SJSA1 (cell line): ENCODE data around the gene MT3. TPM values are rescaled to one million over a fixed set of nuclear protein-coding genes. Genes with fewer than 3 reads are reported as not detected.

Experiments
- DNase-seq, 2 experiments: peaks; one replicate each; pipeline ENCODE4 v3.0.0-alpha.2; 2015 to 2020; ENCODE audit warnings: low spot score in 2 of 2, low read depth in 1 of 2
- H3K27ac ChIP-seq: fragments of 250-450 bp; sonication (Bioruptor Pico); 2 replicates; pipeline ENCODE4 v1.5.1; 2020; ENCODE audit warnings: mild to moderate bottlenecking, moderate library complexity
- H3K27me3 ChIP-seq: fragments of 250-450 bp; sonication (Bioruptor Pico); replicated peaks from 2 replicates; pipeline ENCODE4 v1.5.1; 2020; ENCODE audit warnings: mild to moderate bottlenecking, moderate library complexity
- H3K36me3 ChIP-seq: fragments of 250-450 bp; sonication (Bioruptor Pico); 2 replicates; pipeline ENCODE4 v1.5.1; 2020; ENCODE audit warnings: mild to moderate bottlenecking
- H3K4me1 ChIP-seq: fragments of 250-450 bp; sonication (Bioruptor Pico); replicated peaks from 2 replicates; pipeline ENCODE4 v1.6.1; 2021; ENCODE audit warnings: mild to moderate bottlenecking
- H3K4me3 ChIP-seq: fragments of 250-450 bp; sonication (Bioruptor Pico); 2 replicates; pipeline ENCODE4 v1.5.1; 2020; ENCODE audit warnings: mild to moderate bottlenecking
- H3K9me3 ChIP-seq: fragments of 250-450 bp; sonication (Bioruptor Pico); replicated peaks from 2 replicates; pipeline ENCODE4 v1.5.1; 2020; ENCODE audit warnings: mild to moderate bottlenecking
- total RNA-seq: library from RNA; depleted of rRNA; stranded (reverse); fragments of >200 nt; shearing (Covaris generic); gene quantifications from 2 replicates; pipeline ENCODE4 v1.2.3, GENCODE V29; 2014

Gene MT3
- total RNA-seq, 1 experiment from 2014 or later = not detected

DNA sequence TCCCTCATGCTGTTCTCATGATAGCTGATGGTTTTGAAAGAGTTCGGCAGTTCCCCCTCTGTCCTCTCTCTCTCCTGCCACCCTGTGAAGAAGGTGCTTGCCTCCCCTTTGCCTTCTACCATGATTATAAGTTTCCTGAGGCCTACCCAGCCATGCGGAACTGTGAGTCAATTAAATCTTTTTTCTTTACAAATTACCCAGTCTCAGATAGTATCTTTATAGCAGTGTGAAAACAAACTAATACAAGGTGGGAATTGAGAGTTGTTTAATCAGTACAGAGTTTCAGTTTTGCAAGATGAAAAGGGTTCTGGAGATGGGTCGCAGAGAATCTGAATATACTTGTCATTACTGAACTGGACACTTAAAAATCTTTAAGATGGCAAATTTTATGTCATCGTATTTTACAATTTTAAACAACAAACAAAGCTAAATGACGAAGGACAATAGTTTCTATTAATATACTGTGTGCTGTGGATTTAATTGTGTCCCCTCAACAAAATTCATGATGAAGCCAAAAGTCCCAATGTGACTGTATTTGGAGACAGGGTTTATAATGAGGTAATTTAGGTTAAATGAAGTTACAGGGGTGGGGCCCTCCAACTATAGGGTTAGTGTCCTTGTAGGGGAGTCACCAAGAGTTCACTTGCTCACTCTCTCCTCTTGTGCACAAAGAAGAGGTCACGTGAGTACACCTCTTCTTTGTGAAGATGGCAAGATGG is 4.4 kb downstream of the MT3 start:
- Histone ChIP-seq H3K36me3 (no peaks in the 10 kb centered on the region), H3K27me3 (peaks cover 35% of the 10 kb centered on the region), H3K4me3 (no peak overlapping the region), H3K9me3 (peaks cover 5% of the 10 kb centered on the region; the same call in 1 of the 2 replicates), H3K27ac (no peak overlapping the region), H3K4me1 (peaks cover 7% of the 10 kb centered on the region)
- no peak for DNase-seq

- peaks cover 3% of the 10 kb centered on the region for H3K4me1 ChIP-seq
- no peak overlapping the region for H3K27ac ChIP-seq
- H3K27me3 ChIP-seq = peaks cover 30% of the 10 kb centered on the region
- DNase-seq = no peak
- H3K36me3 ChIP-seq = no peaks in the 10 kb centered on the region
- H3K9me3 ChIP-seq = peaks cover 3% of the 10 kb centered on the region; the same call in 1 of the 2 replicates
- H3K4me3 ChIP-seq = no peak overlapping the region
Observed at GRCh38 chr16:56594292-56594619, 4.9 kb downstream of the MT3 start.

DNA sequence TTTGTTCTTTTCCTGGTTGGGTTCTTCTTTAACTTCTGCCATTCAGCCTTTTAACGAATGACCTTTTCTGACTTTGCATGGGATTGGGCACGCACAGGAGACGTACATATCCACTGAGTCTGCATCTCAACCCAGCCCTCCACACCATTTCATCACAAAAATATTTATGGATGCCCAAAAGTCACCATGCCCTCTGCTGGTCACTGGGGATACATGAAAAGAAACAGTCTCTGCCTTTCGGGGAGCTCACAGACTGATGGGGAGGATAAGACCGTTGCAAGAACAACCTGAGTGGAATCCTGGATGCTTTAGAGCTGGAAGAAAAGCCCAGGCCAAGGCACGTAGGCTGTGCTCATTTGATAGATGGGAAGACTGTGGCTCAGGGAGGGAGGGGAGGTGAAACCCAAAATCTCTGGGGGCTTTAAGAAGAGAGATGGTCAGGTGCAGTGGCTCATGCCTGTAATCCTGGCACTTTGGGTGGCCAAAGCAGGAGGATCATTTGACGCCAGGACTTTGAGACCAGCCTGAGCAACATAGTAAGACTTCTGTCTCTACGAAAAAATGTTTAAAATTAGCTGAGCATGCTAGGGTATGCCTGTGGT is 11.2 kb downstream of the MT3 start:
- H3K4me1 ChIP-seq = peaks cover 2% of the 10 kb centered on the region
- H3K4me3 ChIP-seq = no peak overlapping the region
- H3K27me3 ChIP-seq = 0 out of 2 replicates have a peak, but pooled peaks cover 5% of the 10 kb centered on the region
- H3K27ac ChIP-seq = no peak overlapping the region
- DNase-seq = peak in 1 of 2 experiments; percentile 32
- H3K9me3 ChIP-seq = no peaks in the 10 kb centered on the region; the same call in 1 of the 2 replicates
- H3K36me3 ChIP-seq = no peaks in the 10 kb centered on the region

GRCh38 chr16:56601325-56601724 is 12.0 kb downstream of the MT3 start:
- no peak overlapping the region for H3K4me3 ChIP-seq
- no peak for DNase-seq
- H3K4me1 ChIP-seq = peaks cover 11% of the 10 kb centered on the region
- H3K27ac ChIP-seq = no peak overlapping the region
- no peaks in the 10 kb centered on the region; the same call in 1 of the 2 replicates for H3K9me3 ChIP-seq
- H3K36me3 ChIP-seq = no peaks in the 10 kb centered on the region
- H3K27me3 ChIP-seq = 0 out of 2 replicates have a peak, but pooled peaks cover 5% of the 10 kb centered on the region

DNA sequence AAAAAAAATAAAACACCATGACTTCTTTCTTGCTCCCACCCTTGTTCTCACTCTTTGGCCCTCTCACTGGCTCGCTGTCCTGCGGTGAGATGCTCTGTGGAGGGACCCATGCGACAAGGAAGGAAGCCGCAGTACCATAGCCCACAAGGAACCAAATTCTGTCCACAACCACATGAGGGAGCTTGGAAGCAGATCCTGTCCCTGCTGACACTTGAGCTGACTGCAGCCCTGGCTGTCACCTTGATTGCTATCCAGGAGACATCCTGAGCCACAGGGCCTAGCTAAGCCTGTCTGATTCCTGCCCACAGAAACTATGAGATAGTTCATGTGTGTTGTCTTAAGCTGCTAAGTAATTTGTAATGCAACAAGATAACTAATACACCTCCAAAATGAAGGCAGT is 14.3 kb downstream of the MT3 start:
- H3K36me3 ChIP-seq = no peaks in the 10 kb centered on the region
- H3K4me1 ChIP-seq = peaks cover 30% of the 10 kb centered on the region
- no peak overlapping the region for H3K27ac ChIP-seq
- DNase-seq = peak in 1 of 2 experiments; percentile 25
- H3K4me3 ChIP-seq = no peak overlapping the region
- H3K9me3 ChIP-seq = no peaks in the 10 kb centered on the region
- H3K27me3 ChIP-seq = no peaks in the 10 kb centered on the region

DNA sequence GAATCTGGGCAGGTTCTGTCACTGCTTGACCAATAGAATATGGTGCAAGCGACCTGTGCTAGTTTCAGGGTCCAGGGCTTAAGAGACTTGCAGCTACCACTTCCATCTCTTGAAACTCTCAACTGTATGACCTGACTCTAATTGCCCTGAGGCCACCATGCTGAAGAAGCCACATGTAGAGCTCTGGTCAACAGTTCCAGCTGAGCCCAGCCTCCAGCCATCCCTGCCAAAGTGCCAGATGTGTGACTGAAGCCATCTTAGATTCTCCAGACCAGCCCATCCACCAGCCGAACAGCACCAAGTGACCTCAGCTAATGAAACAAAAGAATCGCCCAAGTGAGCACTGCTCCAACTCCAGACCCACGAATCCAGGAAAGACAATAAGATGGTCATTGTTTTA is 15.6 kb downstream of the MT3 start:
- H3K36me3 ChIP-seq = no peaks in the 10 kb centered on the region
- no peaks in the 10 kb centered on the region for H3K27me3 ChIP-seq
- H3K4me1 ChIP-seq = peaks cover 31% of the 10 kb centered on the region
- no peak overlapping the region for H3K4me3 ChIP-seq
- no peaks in the 10 kb centered on the region for H3K9me3 ChIP-seq
- no peak overlapping the region for H3K27ac ChIP-seq
- DNase-seq = no peak

GRCh38 chr16:56605475-56605874 is 16.1 kb downstream of the MT3 start:
- no peak for DNase-seq
- Histone ChIP-seq H3K4me3 (no peak overlapping the region), H3K9me3 (no peaks in the 10 kb centered on the region), H3K4me1 (peaks cover 37% of the 10 kb centered on the region), H3K27me3 (no peaks in the 10 kb centered on the region), H3K36me3 (no peaks in the 10 kb centered on the region), H3K27ac (peak overlapping the region; percentile 92)

DNA sequence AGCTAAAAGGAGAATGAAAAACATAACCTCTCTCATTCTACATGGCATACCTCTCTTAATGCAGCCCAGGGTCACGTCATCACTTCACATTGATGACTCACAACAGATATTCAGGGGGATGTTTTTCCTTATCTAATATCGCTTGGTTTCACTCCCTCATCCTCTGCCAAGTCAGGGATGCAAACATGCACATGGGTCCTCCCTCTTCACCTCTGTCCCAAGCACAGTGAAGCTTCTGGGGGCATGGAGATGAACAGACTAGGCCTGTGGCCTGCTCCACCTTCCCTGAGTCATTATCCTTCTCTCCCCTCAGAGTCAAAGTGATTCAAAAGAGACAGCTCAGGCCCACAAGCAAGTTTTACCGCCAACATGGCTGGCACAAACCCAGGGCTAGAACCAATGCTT is 16.7 kb downstream of the MT3 start:
- Histone ChIP-seq H3K36me3 (no peaks in the 10 kb centered on the region), H3K9me3 (no peaks in the 10 kb centered on the region), H3K27me3 (no peaks in the 10 kb centered on the region), H3K4me1 (peaks cover 43% of the 10 kb centered on the region), H3K27ac (peak overlapping the region; percentile 92), H3K4me3 (peak overlapping the region; percentile 1; the same call in 1 of the 2 replicates)
- peak; percentile 71 to 83 for DNase-seq

DNA sequence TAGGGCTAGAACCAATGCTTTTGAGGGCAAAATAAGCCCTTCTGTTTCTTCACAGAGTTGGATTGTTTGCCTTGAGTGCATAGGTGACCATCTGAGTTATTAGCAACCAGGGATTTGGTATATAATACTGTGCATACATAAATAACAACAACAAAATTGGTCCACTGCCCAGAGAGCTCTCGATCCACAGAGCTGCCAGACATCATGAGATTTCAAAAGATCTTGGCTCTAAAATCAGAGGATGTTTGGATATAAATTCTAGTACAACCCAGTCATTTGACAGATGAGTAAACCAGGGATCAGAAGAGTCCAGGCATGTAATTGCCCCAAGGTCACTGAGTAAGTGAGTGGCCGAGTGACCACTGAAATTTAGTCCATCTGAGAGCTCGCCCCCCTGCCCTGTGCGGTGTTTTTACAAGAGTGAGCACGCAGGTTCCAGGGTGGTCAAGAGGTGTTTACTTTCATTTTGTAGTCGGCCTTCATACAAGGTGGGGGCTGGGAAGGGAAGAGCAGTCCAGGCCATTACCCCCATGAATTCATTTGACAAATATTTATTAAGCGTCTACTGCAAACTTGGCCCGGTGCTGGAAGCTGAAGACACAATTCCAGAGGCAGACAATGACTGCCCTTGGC is 17.3 kb downstream of the MT3 start:
- no peaks in the 10 kb centered on the region for H3K27me3 ChIP-seq
- no peaks in the 10 kb centered on the region for H3K36me3 ChIP-seq
- peaks cover 48% of the 10 kb centered on the region for H3K4me1 ChIP-seq
- peak overlapping the region; percentile 92 for H3K27ac ChIP-seq
- H3K4me3 ChIP-seq = peak overlapping the region; percentile 1
- H3K9me3 ChIP-seq = no peaks in the 10 kb centered on the region
- no peak for DNase-seq

- Histone ChIP-seq H3K27me3 (no peaks in the 10 kb centered on the region), H3K36me3 (no peaks in the 10 kb centered on the region), H3K4me3 (peak overlapping the region; percentile 1), H3K9me3 (no peaks in the 10 kb centered on the region), H3K4me1 (peaks cover 52% of the 10 kb centered on the region), H3K27ac (peak overlapping the region; percentile 92)
- DNase-seq = peak; percentile 96 to 97
Observed at GRCh38 chr16:56607109-56607618, 17.8 kb downstream of the MT3 start.

DNA sequence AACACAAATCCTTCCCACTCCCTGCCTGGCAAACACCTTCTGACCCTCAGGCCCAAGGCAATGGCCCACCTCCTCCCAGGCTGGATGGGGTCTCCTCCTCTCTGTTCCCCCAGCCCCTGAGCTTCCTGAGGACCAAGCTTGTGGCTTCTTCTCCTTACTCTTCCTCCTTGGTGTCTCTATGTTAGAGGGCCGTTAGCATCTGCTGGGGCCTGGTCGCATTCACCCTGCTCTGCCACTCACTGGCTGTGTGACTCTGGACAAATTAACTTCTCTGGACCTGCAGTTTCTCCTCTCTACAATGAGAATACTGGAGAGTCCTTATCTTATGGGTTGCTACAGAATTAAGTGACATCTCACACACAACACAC is 18.3 kb downstream of the MT3 start:
- Histone ChIP-seq H3K4me3 (peak overlapping the region; percentile 47), H3K27ac (peak overlapping the region; percentile 92), H3K4me1 (peaks cover 57% of the 10 kb centered on the region), H3K36me3 (no peaks in the 10 kb centered on the region), H3K27me3 (no peaks in the 10 kb centered on the region), H3K9me3 (no peaks in the 10 kb centered on the region)
- no peak for DNase-seq

DNA sequence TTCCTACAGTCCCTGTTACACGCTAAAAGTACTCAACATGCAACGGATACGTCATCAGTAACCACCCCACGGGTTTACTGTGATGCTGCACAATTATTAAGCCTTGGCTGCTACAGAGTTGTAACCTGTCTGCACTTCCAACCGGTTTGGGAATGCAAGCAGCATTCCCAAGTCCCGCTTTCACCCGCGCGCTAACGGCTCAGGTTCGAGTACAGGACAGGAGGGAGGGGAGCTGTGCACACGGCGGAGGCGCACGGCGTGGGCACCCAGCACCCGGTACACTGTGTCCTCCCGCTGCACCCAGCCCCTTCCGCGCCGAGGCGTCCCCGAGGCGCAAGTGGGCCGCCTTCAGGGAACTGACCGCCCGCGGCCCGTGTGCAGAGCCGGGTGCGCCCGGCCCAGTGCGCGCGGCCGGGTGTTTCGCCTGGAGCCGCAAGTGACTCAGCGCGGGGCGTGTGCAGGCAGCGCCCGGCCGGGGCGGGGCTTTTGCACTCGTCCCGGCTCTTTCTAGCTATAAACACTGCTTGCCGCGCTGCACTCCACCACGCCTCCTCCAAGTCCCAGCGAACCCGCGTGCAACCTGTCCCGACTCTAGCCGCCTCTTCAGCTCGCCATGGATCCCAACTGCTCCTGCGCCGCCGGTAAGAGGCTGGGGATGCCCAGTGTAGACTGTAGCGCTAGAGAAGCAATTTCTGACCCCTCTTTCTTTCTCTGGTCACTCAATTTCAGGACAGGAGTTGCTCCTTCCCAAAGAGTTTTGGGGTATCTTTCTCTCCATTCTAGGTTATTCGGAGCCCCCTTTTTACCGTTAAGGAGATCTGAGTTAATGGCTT is 18.9 kb downstream of the MT3 start, which contains the start of gene MT2A:
MT2A (plus strand) TSS at position 542 of the 833 bp plus-strand sequence; CDS start at position 614, 72 bp downstream.
- Histone ChIP-seq H3K9me3 (no peaks in the 10 kb centered on the region), H3K27ac (peak within 1 kb of the TSS; percentile 96), H3K4me3 (peak within 1 kb of the TSS; percentile 47), H3K27me3 (no peaks in the 10 kb centered on the region), H3K4me1 (peaks cover 63% of the 10 kb centered on the region), H3K36me3 (no peaks in the 10 kb centered on the region)
- DNase-seq = peak; percentile 90 to 96

DNA sequence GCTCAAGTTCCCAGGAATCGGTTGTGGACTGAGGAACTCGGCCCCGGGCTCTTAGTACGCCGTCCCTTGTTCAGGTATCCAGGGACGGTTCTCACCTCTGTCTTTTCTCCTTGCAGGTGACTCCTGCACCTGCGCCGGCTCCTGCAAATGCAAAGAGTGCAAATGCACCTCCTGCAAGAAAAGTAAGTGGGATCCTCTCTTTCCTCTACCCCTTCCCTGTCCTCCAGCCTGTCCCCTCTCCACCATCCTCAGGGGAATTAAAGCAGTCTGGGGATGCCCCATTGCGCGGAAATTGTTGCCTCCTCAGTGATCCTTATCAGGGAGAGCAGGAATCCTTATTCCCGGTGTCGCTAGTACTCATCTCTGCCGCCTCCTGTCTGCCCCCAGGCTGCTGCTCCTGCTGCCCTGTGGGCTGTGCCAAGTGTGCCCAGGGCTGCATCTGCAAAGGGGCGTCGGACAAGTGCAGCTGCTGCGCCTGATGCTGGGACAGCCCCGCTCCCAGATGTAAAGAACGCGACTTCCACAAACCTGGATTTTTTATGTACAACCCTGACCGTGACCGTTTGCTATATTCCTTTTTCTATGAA is 19.6 kb downstream of the MT3 start:
- Histone ChIP-seq H3K9me3 (no peaks in the 10 kb centered on the region), H3K4me3 (peak overlapping the region; percentile 47), H3K36me3 (no peaks in the 10 kb centered on the region), H3K27ac (peak overlapping the region; percentile 96), H3K27me3 (no peaks in the 10 kb centered on the region), H3K4me1 (peaks cover 70% of the 10 kb centered on the region)
- DNase-seq = no peak
